Measurements from ENCODE around the gene RPS15A.

DNA sequence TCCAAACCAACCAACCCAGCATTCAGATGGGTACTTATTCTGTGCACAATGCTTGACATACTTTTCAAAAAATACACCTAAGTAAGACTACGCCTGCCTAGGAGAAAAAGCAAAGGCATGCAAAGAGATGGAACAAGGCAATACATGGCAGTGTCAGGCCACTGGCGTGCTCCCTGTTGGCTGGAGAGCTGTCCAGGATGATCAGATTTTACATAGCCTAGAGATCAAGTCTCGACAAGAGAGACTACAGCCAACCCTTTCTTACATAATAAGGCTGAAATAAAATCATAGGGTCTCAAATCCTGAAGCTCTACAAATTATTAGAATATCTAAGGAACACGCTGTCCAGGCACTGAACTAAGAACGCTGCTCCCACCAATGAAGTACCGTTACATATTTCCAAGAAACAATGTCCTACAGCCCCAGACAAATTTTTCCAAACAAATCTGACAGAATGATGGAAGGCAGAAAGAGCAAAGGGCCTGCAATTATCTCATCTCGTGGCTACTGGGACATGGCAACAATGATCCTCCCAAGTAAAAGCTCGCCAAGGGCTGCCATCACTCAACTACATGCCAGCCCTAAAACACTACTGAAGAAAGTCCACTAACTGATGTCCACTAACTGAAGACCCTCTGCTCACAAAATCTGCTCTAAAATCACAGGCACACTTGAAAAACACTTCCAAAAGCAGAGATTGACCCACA, 5.1 kb downstream of the RPS15A start:
- TF ChIP-seq EZH2 (IDR thresholded peaks at IDR 0.05) (no peak), POLR2AphosphoS5 (IDR thresholded peaks at IDR 0.05; ENCODE audit: borderline replicate concordance, low read depth, low read length) (no peak)

Measured in SK-N-MC (cell line).